Spinal cord (tissue), 10 donors: ENCODE measurements around the gene NIPSNAP3A. TPM values are rescaled to one million over a fixed set of nuclear protein-coding genes. Genes with fewer than 3 reads are reported as not detected.

Experiments
- DNase-seq, 6 donors: peaks; one replicate each; pipeline versions ENCODE4 v3.0.0 to v3.0.0-alpha.2; 2013 to 2015; ENCODE audit warnings: low spot score in 6 of 6, low read depth in 4 of 6
- H3K27ac ChIP-seq: one replicate; pipeline ENCODE4 v1.5.1; 2013; ENCODE audit warnings: low read depth, low read length, control low read depth
- H3K27me3 ChIP-seq: one replicate; pipeline ENCODE4 v1.6.1; 2013; ENCODE audit warnings: low read length; ENCODE audit not compliant: control insufficient read depth, insufficient read depth
- H3K36me3 ChIP-seq: one replicate; pipeline ENCODE4 v1.6.1; 2013; ENCODE audit warnings: low read length; ENCODE audit not compliant: control insufficient read depth, insufficient read depth
- H3K4me1 ChIP-seq: one replicate; pipeline ENCODE4 v1.6.1; 2013; ENCODE audit warnings: low read length; ENCODE audit not compliant: control insufficient read depth, insufficient read depth
- H3K4me3 ChIP-seq: one replicate; pipeline ENCODE4 v1.5.1; 2013; ENCODE audit warnings: low read depth, low read length, control low read depth
- H3K9me3 ChIP-seq: one replicate; pipeline ENCODE4 v1.6.1; 2013; ENCODE audit warnings: low read length; ENCODE audit not compliant: control insufficient read depth, insufficient read depth
- WGBS: methylation state at CpG from one replicate; pipeline ENCODE4 v1.1.5; 2013; ENCODE audit warnings: missing lambda C conversion rate; ENCODE audit not compliant: insufficient coverage; 5-methylcytosine and 5-hydroxymethylcytosine counted together
- polyA plus RNA-seq, 2 donors: library from polyadenylated mRNA; unstranded; fragments of 120-200 nt; gene quantifications; one replicate each; pipeline ENCODE4 v1.2.1, GENCODE V29; 2013; ENCODE audit not compliant: insufficient read length in 2 of 2
- total RNA-seq, 2 donors: library from RNA; depleted of rRNA in 1 of 2; stranded (reverse); fragments of 120-200 nt in 1 of 2; fragments of >200 nt in 1 of 2; gene quantifications; one replicate each; pipeline versions ENCODE4 v1.2.3 to v1.2.4, GENCODE V29; 2013 to 2014
- donor health status: healthy.

The NIPSNAP3A gene
- total and polyA plus RNA-seq, 4 donors: 56.4 to 79.6 (median 66.4) TPM

DNA sequence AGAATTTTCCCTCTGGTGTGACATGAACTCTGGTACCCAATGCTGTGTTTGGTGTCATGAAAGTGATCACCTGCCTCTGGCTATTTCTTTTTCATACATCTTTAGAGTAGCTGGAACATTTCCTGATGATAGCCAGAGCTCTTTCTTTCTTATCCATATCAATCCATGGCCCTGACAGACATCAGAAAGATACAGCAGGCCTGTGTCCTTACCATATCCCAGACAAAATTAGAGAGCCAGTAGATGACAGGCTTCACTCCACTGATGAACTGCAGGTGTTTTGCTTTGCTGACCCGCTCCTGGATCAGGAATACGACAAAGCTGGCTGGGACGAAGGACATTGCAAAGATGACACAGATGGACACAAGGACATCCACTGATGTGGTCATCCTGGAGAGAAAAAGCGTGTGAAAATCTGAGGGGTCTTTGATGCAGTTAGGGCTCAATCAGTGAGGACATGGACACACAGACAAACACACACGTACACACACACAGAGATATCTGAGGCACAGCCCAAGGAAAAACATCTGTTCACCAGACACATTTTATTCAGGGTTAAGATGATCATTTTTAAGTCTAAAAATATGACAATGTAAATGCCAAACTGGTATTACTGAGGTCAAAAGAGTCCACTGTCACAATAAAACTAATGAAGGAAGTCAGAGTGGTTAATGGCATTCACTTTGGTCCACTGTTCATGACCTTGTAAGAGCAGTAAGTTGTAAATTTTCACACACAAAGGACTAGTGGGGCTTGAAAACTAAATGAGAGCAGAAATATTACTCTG, 50.9 kb downstream of the NIPSNAP3A start:
- Histone ChIP-seq H3K27ac (no peak overlapping the region), H3K9me3 (no peaks in the 10 kb centered on the region), H3K27me3 (no peaks in the 10 kb centered on the region), H3K4me1 (peaks cover 2% of the 10 kb centered on the region), H3K4me3 (no peak overlapping the region), H3K36me3 (peaks cover 11% of the 10 kb centered on the region)
- no peak for DNase-seq
- 96% methylated on average over 3 of the region's 5 CpGs for WGBS

- WGBS: 86% methylated on average over 3 of the region's 7 CpGs
- Histone ChIP-seq H3K9me3 (no peaks in the 10 kb centered on the region), H3K4me1 (peaks cover 2% of the 10 kb centered on the region), H3K27ac (no peak overlapping the region), H3K27me3 (no peaks in the 10 kb centered on the region), H3K4me3 (no peak overlapping the region), H3K36me3 (peaks cover 18% of the 10 kb centered on the region)
- no peak for DNase-seq
Observed at GRCh38 chr9:104800068-104800785, 52.7 kb downstream of the NIPSNAP3A start.

DNA sequence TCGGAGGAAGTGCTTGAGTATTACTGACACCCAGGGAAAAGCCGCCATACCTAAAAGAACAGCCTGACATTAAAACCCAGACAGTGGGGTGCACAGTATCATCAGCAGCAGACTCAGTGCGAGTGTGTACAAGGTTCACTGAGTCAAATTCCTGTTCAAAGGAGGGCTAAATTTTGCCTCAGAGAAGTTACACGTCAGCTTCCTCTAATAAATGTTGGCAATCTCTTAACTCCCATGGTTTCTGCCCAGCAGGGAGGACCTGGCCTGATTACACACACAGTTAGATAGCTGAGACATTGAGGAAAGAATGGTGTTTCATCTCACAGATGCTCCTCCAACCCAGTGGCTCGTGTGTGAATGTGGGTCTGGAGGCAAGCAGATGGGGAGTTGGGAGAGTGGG, 54.6 kb downstream of the NIPSNAP3A start:
- Histone ChIP-seq H3K27ac (no peak overlapping the region), H3K9me3 (no peaks in the 10 kb centered on the region), H3K27me3 (no peaks in the 10 kb centered on the region), H3K4me1 (peaks cover 2% of the 10 kb centered on the region), H3K4me3 (no peak overlapping the region), H3K36me3 (peaks cover 28% of the 10 kb centered on the region)
- WGBS: 65% methylated on average over 4 of the region's 5 CpGs
- DNase-seq: peak in 2 of 6 donors; percentile 27 to 57

GRCh38 chr9:104802906-104803305, 55.4 kb downstream of the NIPSNAP3A start:
- peaks cover 28% of the 10 kb centered on the region for H3K36me3 ChIP-seq
- H3K4me3 ChIP-seq: no peak overlapping the region
- WGBS: 80% methylated on average over 1 of the region's 2 CpGs
- no peaks in the 10 kb centered on the region for H3K9me3 ChIP-seq
- peaks cover 2% of the 10 kb centered on the region for H3K4me1 ChIP-seq
- no peaks in the 10 kb centered on the region for H3K27me3 ChIP-seq
- DNase-seq: peak in 1 of 6 donors; percentile 20
- H3K27ac ChIP-seq: no peak overlapping the region

DNA sequence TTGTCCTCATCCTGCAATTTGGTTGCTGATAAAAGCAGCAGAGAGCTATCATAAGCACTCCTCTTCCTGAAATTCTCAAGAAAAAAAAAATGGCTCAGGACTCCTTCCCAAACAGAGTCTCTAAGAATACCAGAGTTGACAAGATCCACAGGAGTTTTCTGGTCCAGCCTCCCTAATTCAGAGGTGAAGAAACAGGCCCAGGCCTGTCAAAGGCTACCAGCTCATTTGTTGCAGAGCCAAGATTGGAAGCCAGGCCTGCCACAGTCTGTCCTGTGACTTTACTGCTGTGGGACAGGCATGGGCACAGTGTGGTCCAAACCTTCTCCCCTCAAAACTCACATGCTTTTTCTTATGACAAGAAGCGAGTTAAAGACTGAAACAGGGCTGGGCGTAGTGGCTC, 58.0 kb downstream of the NIPSNAP3A start:
- no peak overlapping the region for H3K27ac ChIP-seq
- WGBS: 100% methylated on average over 2 of the region's 2 CpGs

GRCh38 chr9:104808035-104808614, 60.6 kb downstream of the NIPSNAP3A start:
- no peaks in the 10 kb centered on the region for H3K27me3 ChIP-seq
- DNase-seq: peak in 4 of 6 donors; percentile 18 to 79 (median 56)
- H3K36me3 ChIP-seq: peaks cover 16% of the 10 kb centered on the region
- H3K4me3 ChIP-seq: no peak overlapping the region
- no peak overlapping the region for H3K27ac ChIP-seq
- H3K4me1 ChIP-seq: peaks cover 6% of the 10 kb centered on the region
- no peaks in the 10 kb centered on the region for H3K9me3 ChIP-seq
- WGBS: 0% methylated on average over 1 of the region's 3 CpGs

More for the DNA sequence above, 58.0 kb downstream of the NIPSNAP3A start:
- Histone ChIP-seq H3K4me3 (no peak overlapping the region), H3K36me3 (peaks cover 23% of the 10 kb centered on the region), H3K27me3 (no peaks in the 10 kb centered on the region), H3K4me1 (peaks cover 2% of the 10 kb centered on the region), H3K9me3 (no peaks in the 10 kb centered on the region)
- no peak for DNase-seq

Other genes with a start within 250 kb of the NIPSNAP3A start
- not detected for gene OR13F1, start 243.4 kb upstream of the NIPSNAP3A start, total RNA-seq
- gene OR13F1, start 243.4 kb upstream of the NIPSNAP3A start, polyA plus RNA-seq: not detected
- under 1 TPM in 1 of 2 donors, not detected in 1; 0.17 TPM for gene OR13C4, start 220.5 kb upstream of the NIPSNAP3A start, total RNA-seq
- not detected for gene OR13C4, start 220.5 kb upstream of the NIPSNAP3A start, polyA plus RNA-seq
- gene OR13C3, start 210.8 kb upstream of the NIPSNAP3A start, total RNA-seq: under 1 TPM in 1 of 2 donors, not detected in 1; 0.59 TPM
- not detected for gene OR13C3, start 210.8 kb upstream of the NIPSNAP3A start, polyA plus RNA-seq
- not detected for gene OR13C8, start 178.5 kb upstream of the NIPSNAP3A start, total RNA-seq
- gene OR13C8, start 178.5 kb upstream of the NIPSNAP3A start, polyA plus RNA-seq: not detected
- not detected for gene OR13C5, start 148.3 kb upstream of the NIPSNAP3A start, total RNA-seq
- gene OR13C5, start 148.3 kb upstream of the NIPSNAP3A start, polyA plus RNA-seq: not detected
- gene OR13C2, start 142.1 kb upstream of the NIPSNAP3A start, total RNA-seq: under 1 TPM; 0.28 to 0.30 TPM
- not detected for gene OR13C2, start 142.1 kb upstream of the NIPSNAP3A start, polyA plus RNA-seq
- under 1 TPM in 1 of 2 donors, not detected in 1; 0.17 TPM for gene OR13C9, start 129.5 kb upstream of the NIPSNAP3A start, total RNA-seq
- gene OR13C9, start 129.5 kb upstream of the NIPSNAP3A start, polyA plus RNA-seq: not detected
- not detected for gene OR13D1, start 53.2 kb upstream of the NIPSNAP3A start, total RNA-seq
- gene OR13D1, start 53.2 kb upstream of the NIPSNAP3A start, polyA plus RNA-seq: not detected
- gene NIPSNAP3B, start 16.4 kb downstream of the NIPSNAP3A start, total RNA-seq: 1 to 10 TPM; 7.5 to 9.1 TPM
- gene NIPSNAP3B, start 16.4 kb downstream of the NIPSNAP3A start, polyA plus RNA-seq: 10 to 100 TPM; 11.2 to 13.2 TPM
- 10 to 100 TPM; 38.5 to 43.0 TPM for gene ABCA1, start 180.5 kb downstream of the NIPSNAP3A start, total RNA-seq
- gene ABCA1, start 180.5 kb downstream of the NIPSNAP3A start, polyA plus RNA-seq: 10 to 100 TPM; 10.2 to 17.1 TPM